GM19455 (cell line): ENCODE data around the gene PLA2G2A.
"Not testable (repeated sequence)": the region's sequence is repeated elsewhere in the genome, so short reads cannot be mapped to it uniquely, and the experiment has no call there.

Source experiments
- ATAC-seq: cut with Tn5 transposase; IDR thresholded peaks from one replicate; pipeline ENCODE4 v1.9.1; 2021; ENCODE audit not compliant: unreplicated experiment

Gene PLA2G2A, protein sequence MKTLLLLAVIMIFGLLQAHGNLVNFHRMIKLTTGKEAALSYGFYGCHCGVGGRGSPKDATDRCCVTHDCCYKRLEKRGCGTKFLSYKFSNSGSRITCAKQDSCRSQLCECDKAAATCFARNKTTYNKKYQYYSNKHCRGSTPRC

DNA sequence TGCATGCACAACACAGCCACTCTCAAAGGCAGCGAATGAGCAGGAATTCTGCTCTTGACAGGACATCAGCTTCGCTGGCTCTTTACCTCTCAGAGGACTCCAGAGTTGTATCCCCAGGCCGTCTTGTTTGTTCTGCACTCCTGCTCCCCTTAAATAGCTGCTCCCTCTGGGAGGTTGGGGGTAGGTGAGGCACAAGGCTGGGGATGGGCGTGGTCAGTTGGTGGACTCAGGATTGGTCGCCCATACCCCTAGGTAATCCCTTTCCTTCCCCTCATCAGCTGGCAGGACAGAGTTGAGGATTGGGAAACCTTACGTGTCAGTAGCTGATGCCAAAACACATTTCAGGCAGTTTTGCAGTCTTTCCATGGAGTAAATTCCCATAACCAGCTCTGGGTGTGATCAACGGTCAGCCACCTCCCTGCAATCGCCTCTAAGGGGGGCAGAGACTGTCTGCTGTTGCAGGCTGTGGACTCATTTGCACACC lies at the start of gene PLA2G2A:
Gene PLA2G2A (minus strand): TSS at position 125 of the 484 bp plus-strand sequence. CDS start 845 bp downstream, outside the sequence.
- ATAC-seq, result no peak

GRCh38 chr1:20028726-20029125 lies 49.3 kb upstream of the PLA2G2A start:
- ATAC-seq, result no peak

- no peak for ATAC-seq
These were observed 48.7 kb upstream of the PLA2G2A start for GRCh38 chr1:20028125-20028524.

GRCh38 chr1:20017741-20018140 lies 38.3 kb upstream of the PLA2G2A start:
- ATAC-seq, result no peak

GRCh38 chr1:20014153-20014552 lies 34.7 kb upstream of the PLA2G2A start:
- no peak for ATAC-seq

GRCh38 chr1:20010016-20010415 lies 30.6 kb upstream of the PLA2G2A start:
- ATAC-seq, result no peak

GRCh38 chr1:20009212-20009611 lies 29.8 kb upstream of the PLA2G2A start:
- no peak for ATAC-seq

- ATAC-seq, result no peak
These were observed 29.0 kb upstream of the PLA2G2A start for GRCh38 chr1:20008391-20008841.

DNA sequence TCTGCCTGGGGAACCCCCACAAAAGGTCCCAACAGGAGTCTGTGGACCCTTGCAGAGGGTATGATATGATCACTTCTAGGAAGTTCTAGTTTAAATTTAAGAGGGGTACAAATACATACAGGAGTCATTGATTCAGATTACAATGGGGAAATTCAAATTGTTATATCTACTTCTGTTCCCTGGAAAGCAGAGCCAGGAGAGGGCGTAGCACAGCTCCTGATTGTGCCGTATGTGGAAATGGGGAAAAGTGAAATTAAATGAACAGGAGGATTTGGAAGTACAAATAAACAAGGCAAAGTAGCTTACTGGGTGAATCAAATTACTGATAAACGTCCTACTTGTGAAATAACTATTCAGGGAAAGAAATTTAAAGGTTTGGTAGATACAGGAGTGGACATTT lies 19.4 kb upstream of the PLA2G2A start:
- not testable (repeated sequence) for ATAC-seq

DNA sequence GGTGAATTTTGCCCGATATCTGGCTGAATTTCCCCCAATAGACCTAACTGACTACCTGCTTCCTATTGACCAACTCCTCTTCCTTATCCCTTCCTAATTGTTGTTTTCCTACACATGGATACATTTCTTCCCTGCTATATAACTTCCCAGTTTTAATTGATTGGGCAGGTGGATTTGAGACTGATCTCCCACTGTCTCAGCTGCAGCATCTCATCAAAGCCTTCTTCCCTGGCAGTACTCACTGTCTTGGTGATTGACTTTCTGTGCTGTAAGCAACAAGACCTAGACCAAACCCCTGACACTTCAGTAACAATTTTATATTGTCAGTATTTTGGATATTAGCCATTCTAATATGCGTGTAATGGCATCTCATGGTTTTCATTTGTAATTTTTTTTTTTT lies 11.3 kb upstream of the PLA2G2A start:
- ATAC-seq, result no peak

DNA sequence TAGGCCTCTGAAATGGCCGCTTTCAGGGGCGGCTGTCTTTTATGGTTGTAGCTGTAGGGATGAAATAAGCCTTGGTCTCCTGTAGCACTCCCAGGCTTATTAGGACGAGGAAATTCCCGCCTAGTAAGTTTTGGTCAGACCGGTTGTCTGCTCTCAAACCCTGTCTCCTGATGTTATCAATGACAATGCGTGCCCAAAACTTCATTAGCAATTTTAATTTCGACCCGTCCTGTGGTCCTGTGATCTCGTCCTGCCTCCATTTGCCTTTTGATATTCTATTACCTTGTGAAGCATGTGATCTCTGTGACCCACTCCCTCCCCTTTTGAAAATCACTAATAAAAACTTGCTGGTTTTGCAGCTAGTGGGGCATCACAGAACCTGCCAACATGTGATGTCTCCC lies 10.8 kb upstream of the PLA2G2A start:
- not testable (repeated sequence) for ATAC-seq

DNA sequence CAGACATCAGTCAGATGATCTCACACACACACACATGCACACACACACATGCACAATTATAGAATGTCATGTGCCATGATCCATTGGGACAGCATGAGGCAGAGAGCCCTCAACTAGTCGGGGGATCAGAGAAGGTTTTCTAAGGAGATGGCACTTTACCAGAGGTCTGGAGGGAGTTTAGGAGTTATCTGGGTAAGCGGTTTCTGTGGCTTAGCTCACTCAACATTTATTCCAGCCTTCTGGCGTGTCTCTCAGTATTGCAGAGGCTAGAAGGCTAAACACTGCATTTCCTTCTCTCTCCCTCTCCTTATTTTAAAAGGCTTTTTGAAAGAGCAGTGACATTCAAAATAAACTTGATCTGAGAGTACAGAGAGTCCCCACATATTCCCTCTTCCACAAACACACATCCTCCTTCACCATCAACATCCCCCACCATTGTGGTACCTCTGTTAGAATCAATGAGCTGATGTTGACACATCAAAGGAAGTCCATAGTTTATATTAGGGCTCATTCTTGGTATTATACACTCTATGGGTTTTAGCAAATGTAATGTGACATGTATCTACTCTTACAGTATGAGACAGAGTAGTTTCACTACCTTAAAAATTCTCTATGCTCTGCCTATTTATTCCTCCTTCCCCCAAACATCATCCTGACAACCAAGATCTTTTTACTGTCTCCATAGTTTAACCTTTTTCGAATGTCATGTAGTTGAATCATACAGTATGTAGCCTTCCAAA lies 9.0 kb upstream of the PLA2G2A start:
- ATAC-seq, result no peak

- no peak for ATAC-seq
These were observed 8.3 kb upstream of the PLA2G2A start for GRCh38 chr1:19987719-19988118.

DNA sequence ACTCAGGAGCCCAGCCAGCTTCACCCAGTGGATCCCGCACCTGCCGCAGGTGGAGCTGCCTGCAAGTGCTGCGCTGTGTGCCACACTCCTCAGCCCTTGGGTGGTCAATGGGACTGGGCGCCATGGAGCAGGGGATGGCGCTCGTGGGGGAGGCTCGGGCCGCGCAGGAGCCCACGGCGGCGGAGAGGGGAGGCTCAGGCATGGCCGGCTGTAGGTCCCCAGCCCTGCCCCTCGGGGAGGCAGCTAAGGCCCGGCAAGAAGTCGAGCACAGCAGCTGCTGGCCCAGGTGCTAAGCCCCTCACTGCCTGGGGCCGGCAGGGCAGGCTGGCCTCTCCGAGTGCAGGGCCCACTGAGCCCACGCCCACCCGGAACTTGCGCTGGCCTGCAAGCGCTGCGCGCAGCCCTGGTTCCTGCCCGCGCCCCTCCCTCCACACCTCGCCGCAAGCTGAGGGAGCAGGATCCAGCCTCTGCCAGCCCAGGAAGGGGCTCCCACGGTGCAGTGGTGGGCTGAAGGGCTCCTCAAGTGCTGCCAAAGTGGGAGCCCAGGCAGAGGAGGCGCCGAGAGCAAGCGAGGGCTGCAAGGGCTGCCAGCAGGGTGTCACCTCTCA lies 5.1 kb upstream of the PLA2G2A start:
- ATAC-seq, result not testable (repeated sequence)

DNA sequence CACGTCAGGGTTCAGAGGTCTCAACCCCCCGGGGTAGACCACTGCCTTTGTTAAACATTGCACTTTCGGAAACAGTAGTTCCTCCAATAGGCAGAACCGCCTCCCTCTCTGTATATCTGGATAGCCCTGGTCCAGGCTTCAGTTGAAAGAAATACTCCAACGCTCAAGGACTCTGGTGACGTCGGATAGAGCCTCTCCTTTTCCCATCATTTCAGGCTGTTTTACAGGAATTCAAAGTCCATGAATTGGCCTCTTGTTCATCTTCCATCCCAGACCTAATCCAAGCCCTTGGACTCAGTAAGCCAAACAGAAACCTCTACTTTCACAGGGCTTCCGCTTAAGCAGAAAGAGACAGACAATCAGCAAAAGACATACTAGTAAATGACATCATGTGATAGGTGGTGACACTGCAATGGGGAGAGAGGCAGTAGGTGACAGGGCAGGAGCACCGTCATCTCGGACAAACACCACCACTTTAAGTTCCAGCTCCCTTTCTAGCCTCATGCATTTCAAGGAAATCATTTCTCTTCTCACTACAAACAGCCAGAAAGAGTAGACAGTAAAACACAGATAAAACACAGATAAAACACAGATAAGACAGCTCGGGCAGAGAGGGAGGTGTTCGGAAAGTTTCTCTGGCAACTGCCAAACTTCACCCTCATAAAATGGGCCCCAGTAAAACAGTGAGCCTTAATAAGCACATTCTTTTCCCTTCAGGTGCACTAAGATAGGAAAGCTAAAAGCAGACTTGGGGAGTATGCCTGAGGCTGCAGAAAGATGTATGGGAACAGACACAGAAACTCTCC lies 2.3 kb upstream of the PLA2G2A start:
- no peak for ATAC-seq

- ATAC-seq, result no peak
These were observed 1.7 kb upstream of the PLA2G2A start for GRCh38 chr1:19981170-19981506.

- no peak for ATAC-seq
These were observed 896 bp upstream of the PLA2G2A start for GRCh38 chr1:19980314-19980713.

DNA sequence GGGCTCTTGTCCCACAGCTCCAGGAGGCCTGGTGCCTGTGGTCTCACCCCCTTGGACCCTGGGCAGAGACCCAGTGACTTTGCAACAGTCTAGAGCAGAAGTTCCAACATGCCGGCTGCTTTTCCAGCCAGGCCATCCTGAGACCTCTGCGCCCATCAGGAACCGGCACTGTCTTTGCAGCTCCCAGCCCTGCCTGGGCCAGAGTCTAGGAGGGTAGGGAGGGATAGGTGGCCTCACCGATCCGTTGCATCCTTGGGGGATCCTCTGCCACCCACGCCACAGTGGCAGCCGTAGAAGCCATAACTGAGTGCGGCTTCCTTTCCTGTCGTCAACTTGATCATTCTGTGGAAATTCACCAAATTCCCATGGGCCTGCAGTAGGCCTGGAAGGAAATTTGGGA lies 1.3 kb downstream of the PLA2G2A start:
- ATAC-seq, result no peak

- no peak for ATAC-seq
These were observed 3.0 kb downstream of the PLA2G2A start for GRCh38 chr1:19976317-19977003.

GRCh38 chr1:19975423-19976193 lies 3.8 kb downstream of the PLA2G2A start:
- no peak for ATAC-seq
